CD4-positive, alpha-beta T cell treated with Interleukin-6 for 4 hours (primary cell): ENCODE data around the gene DTX3.
"Not testable (repeated sequence)": the region's sequence is repeated elsewhere in the genome, so short reads cannot be mapped to it uniquely, and the experiment has no call there.

ENCODE experiments used
- DNase-seq: peaks from one replicate; pipeline ENCODE4 v3.0.0-alpha.2; 2020; ENCODE audit warnings: mixed read lengths

Gene DTX3

GRCh38 chr12:57607958-57608663 is 3.5 kb downstream of the DTX3 start:
- no peak for DNase-seq

- no peak for DNase-seq
Measured at GRCh38 chr12:57609101-57609780, 4.6 kb downstream of the DTX3 start.

GRCh38 chr12:57609781-57610553 is 5.3 kb downstream of the DTX3 start:
- DNase-seq, result no peak

GRCh38 chr12:57610554-57611107 is 6.0 kb downstream of the DTX3 start:
- no peak for DNase-seq

- DNase-seq, result peak; percentile 74
Measured at GRCh38 chr12:57611108-57611826, 6.6 kb downstream of the DTX3 start, which contains the start of gene ARHGEF25. TSS of gene ARHGEF25 (plus strand) at chr12:57611435. CDS start at chr12:57611895, 460 bp downstream.

GRCh38 chr12:57611827-57612710 is 7.4 kb downstream of the DTX3 start:
- DNase-seq, result no peak

GRCh38 chr12:57612711-57613426 is 8.2 kb downstream of the DTX3 start:
- DNase-seq, result no peak

- DNase-seq, result no peak
Measured at GRCh38 chr12:57613427-57614109, 8.9 kb downstream of the DTX3 start.

GRCh38 chr12:57614178-57614947 is 9.7 kb downstream of the DTX3 start:
- no peak for DNase-seq

DNA sequence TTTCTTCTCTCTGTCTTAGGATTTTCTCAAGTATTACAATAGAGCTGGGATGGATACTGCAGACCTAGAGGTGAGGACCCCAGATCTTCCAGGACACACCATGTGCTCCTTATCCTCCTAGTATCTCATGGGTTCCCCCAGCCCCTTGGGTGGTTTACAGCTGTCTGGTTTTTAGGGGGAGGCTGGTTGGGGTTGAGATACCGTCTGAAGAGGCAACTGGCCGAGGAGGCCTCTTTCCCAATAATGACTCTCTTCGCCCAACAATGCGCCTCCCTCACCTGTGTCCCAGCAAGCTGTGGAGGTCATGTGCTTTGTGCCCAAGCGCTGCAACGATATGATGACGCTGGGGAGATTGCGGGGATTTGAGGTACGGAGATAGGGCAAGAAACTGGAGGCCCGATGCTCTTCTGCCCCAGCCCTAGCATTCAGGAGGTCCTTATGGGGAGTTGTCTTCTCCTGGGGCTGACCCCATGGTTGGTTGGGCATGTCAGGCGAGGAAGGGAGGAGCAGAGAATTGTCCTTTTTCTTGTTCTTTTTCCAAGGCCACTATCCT is 10.4 kb downstream of the DTX3 start:
- no peak for DNase-seq

DNA sequence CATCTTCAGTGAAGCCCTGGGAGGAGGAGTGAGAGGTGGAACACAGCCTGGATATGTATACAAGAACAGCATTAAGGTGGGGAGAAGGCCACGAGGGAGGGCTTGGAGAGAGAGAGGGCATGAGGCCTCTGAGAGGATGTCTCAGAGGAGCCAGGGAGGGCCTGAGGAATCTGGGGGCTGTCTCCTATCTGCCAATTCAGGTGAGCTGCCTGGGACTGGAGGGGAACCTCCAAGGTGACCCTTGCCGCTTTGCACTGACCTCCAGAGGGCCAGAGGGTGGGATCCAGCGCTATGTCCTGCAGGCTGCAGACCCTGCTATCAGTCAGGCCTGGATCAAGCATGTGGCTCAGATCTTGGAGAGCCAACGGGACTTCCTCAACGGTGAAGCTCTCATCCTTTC is 11.0 kb downstream of the DTX3 start:
- no peak for DNase-seq

DNA sequence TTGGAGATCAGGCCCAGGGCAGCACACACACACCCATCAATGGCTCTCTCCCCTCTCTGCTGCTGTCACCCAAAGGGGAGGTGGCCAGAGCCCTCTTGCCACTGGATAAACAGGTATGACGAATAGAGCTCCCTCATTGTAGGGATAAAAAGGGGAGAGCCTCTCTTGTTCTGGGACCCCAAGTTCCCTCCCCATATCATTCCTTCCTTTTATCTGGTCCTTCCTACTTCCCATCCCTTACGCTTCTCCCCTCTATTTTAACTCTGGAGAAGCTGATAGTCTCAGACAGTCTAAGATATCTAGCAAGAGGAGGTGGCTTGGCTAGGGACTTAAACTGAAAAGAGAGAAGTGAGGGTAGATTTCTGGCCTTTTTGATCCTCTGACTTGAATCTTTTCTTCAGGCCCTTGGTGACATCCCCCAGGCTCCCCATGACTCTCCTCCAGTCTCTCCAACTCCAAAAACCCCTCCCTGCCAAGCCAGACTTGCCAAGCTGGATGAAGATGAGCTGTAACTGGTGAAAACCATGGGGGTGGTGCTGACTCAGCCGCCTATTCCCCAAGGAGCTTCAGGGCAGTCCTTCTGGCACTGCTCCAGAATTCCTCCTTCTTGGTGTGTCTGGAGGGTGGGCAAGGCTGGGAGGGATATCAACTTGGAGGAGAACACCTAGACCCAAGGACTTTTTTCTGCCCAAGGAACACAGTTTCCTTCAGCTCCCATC is 11.9 kb downstream of the DTX3 start:
- no peak for DNase-seq

DNA sequence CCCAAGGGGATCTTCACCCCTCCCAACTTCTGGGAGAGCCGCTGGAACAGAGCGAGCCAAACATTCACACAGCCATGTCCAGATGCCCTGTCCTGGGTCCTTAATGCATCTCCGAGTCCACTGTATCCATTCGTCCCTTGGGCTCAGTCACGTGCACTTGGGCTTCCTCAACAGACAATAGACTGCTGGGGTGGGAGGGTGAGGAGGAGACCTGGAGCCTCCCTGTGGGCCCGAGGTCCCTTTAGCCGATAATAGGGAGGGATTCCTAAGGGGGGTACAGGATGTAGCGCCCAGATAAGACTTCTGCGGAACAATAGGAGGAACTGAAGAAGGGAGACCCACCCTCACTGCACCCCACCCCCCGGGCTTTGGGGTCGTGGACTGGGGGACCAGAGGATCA is 13.3 kb downstream of the DTX3 start:
- DNase-seq, result no peak

- DNase-seq, result not testable (repeated sequence)
Measured at GRCh38 chr12:57618431-57618830, 13.8 kb downstream of the DTX3 start.

DNA sequence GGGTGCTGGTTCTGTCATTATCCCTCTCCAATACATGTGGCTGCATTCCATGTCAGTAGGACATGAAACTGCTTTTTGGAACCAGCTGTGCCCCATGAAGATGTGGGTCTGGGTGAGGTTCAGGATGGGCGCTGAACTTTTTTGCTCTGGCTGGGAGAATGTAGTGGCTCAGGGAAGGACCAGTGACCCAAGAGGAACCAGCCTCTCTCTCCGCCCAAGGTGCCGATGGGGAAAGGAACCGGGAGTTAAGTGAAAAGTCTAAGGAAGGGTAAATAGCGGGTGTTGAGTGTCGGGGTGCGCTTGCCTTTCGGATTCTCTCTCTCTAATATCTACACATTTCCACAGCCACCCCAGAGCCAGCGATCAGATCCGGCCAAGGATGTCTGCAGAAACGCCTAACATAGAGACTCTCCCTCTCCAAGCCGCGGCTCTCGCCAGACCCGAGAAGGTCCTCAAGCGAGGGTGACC is 14.4 kb downstream of the DTX3 start:
- DNase-seq, result no peak

DNA sequence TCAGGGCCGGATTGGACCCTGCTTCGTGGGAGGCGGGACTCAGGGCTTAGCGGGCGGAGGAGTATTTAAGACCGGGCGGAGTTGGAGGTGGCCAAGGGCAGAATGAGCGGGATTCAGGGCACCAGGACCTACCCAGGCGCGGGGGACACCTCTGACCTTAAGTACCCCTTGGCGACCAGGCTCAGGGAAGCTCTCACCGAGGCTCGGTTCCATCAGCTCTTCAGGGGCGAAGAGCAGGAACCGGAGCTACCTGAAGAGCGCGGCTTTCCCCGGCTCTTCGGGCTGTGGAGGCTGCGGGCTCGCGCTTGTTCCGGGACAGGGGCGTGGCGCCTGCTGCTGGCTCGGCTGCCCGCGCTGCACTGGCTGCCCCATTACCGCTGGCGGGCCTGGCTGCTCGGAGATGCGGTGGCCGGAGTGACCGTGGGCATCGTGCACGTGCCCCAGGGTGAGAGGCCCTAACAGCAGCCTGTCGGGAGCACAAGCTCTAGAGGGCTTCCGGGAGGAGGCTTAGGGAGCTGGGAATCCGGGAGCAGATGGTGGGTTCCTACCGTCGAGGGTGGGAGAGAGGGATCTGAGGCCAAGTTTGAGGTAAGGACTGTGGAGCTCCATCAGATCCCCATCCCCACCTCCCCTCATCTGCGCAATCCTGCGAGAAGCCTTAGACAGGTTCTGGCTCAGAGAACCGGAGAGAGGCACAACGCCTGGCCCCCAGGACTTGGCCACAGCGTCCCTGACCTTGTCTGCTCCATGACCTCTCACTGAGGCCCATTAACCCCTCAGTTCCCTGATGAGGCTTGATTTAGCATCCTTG is 15.0 kb downstream of the DTX3 start:
- DNase-seq, result peak; percentile 42

DNA sequence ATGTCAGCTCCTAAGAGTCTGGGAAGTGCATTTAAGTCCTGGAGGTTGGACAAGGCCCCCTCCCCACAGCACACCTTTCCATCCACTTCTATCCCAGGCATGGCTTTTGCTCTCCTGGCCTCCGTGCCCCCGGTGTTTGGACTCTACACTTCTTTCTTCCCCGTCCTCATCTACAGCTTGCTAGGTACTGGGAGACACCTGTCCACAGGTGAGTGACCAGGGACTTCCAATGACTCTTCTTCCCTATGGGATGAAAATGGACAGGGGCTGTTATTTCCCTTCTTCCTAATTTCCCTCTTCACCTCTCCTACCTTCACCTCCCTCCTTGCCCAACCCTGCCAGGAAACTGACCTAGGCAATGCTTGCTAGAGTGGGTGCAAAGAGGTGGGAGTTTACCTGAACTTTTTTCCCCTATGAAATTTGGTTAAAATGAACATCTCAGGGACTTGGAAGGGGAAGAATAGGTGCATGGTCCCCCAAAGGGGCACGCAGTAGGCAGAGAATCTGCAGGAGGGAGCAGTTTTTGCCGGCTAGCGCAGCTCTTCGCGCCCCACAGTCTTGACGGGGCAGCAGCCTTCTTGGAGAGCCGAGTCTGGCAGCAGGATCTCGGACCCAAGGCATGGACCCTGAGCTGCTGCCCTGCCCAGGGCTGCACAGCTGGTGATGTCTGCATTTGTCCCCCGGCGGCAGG is 15.8 kb downstream of the DTX3 start:
- DNase-seq, result no peak
